VCaP (cell line): ENCODE results near the gene TBX6.
A peak's percentile ranks its signal among the peaks of the same experiment; 100 is the strongest.

ENCODE experiments used
- H3K27ac ChIP-seq: fragments of 450-650 bp; 2 replicates; pipeline ENCODE4 v1.5.1; 2017
- CTCF ChIP-seq: fragments of 450-650 bp; conservative IDR thresholded peaks from 2 replicates; pipeline ENCODE4 v1.5.1; 2017; ENCODE audit warnings: mild to moderate bottlenecking, moderate library complexity

TBX6 gene

GRCh38 chr16:30066761-30067583, 24.8 kb downstream of the TBX6 start:
- TF ChIP-seq CTCF = no peak
- peak overlapping the region; percentile 93 for H3K27ac ChIP-seq

- peak overlapping the region; percentile 93 for H3K27ac ChIP-seq
- no peak for TF ChIP-seq CTCF
Observed at GRCh38 chr16:30065943-30066760, 25.6 kb downstream of the TBX6 start.

GRCh38 chr16:30065102-30065942, 26.4 kb downstream of the TBX6 start, which contains the start of gene ALDOA:
Gene ALDOA, plus strand, starts transcription at chr16:30065760. Its CDS starts 1,138 bp downstream, at chr16:30066898.
- no peak for TF ChIP-seq CTCF

GRCh38 chr16:30064729-30065101, 27.0 kb downstream of the TBX6 start:
- no peak for TF ChIP-seq CTCF
- peak overlapping the region; percentile 93 for H3K27ac ChIP-seq

More at GRCh38 chr16:30065102-30065942, 26.4 kb downstream of the TBX6 start, which contains the start of gene ALDOA:
- H3K27ac ChIP-seq = peak within 1 kb of the TSS; percentile 93

- peak overlapping the region; percentile 93 for H3K27ac ChIP-seq
- peak; percentile 15; the same call in 1 of the 2 replicates for TF ChIP-seq CTCF
Observed at GRCh38 chr16:30063893-30064728, 27.6 kb downstream of the TBX6 start.

GRCh38 chr16:30063278-30063892, 28.3 kb downstream of the TBX6 start:
- peak overlapping the region; percentile 93 for H3K27ac ChIP-seq
- no peak for TF ChIP-seq CTCF
